ENCODE measurements around the gene CAMLG.

CAMLG gene

GRCh38 chr5:134784241-134784920 lies 46.0 kb downstream of the CAMLG start:
- no peak for DNase-seq

GRCh38 chr5:134784946-134785620 lies 46.7 kb downstream of the CAMLG start:
- DNase-seq = no peak

GRCh38 chr5:134787692-134788091 lies 49.3 kb downstream of the CAMLG start:
- DNase-seq = no peak

- DNase-seq = no peak
Measured at GRCh38 chr5:134791580-134791979, 53.2 kb downstream of the CAMLG start.

GRCh38 chr5:134792286-134792685 lies 53.9 kb downstream of the CAMLG start:
- DNase-seq = no peak

GRCh38 chr5:134793111-134793510 lies 54.8 kb downstream of the CAMLG start:
- DNase-seq = no peak

- no peak for DNase-seq
Measured at GRCh38 chr5:134794082-134794481, 55.7 kb downstream of the CAMLG start.

GRCh38 chr5:134794819-134795218 lies 56.5 kb downstream of the CAMLG start:
- DNase-seq = no peak

GRCh38 chr5:134798468-134798867 lies 60.1 kb downstream of the CAMLG start:
- no peak for DNase-seq

Measured in NCI-H524 treated with DMSO at 0.1 percent for 48 hours (cell line).